Adipose tissue (tissue), 3 donors: Measurements from ENCODE around the gene YY1. TPM values are rescaled to one million over a fixed set of nuclear protein-coding genes. Genes with fewer than 3 reads are reported as not detected.
"Not testable (repeated sequence)": the region's sequence is repeated elsewhere in the genome, so short reads cannot be mapped to it uniquely, and the experiment has no call there.

Experiments
- H3K27ac ChIP-seq: one replicate; pipeline ENCODE4 v1.5.1; 2013; ENCODE audit warnings: low read depth, low read length
- WGBS, 3 donors: extraction: QIAGEN DNeasy Blood & Tissue Kit; methylation state at CpG; one replicate each; pipeline ENCODE4 v1.1.7; 2013; 5-methylcytosine and 5-hydroxymethylcytosine counted together
- polyA plus RNA-seq, 3 donors: library from polyadenylated mRNA; stranded (reverse); fragments of 200-250 nt; gene quantifications; one replicate each; pipeline ENCODE4 v1.2.3, GENCODE V29; 2013
- donor health status: healthy with polysubstance abuse.
- donor health status: Bipolar disorder and iron deficiency.
- donor health status: healthy.

The YY1 gene
- polyA plus RNA-seq, 3 donors, result 11.1 to 24.3 (median 19.0) TPM

DNA sequence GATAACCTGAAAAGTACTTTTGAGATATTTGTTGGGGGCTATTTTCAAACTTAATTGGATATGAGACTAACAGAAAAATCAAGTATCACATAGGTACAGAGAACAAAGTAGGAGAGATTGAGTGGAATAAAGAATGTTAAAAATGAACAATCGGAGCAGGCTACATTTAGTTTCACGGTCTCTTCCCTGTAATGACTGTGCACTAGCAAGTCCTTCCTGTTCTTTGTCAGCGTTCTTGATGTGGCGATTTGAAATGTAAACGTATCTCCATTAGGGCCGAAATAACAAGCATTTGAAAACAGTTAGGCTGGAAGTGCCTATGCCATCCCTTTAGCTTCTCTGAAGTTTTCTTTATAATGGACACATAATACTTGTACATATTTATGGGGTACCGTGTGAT lies 36.3 kb downstream of the YY1 start:
- H3K27ac ChIP-seq, result no peak overlapping the region
- WGBS, 3 donors, result 48 to 65% (median 55%) methylated on average over 7 of the region's 7 CpGs

DNA sequence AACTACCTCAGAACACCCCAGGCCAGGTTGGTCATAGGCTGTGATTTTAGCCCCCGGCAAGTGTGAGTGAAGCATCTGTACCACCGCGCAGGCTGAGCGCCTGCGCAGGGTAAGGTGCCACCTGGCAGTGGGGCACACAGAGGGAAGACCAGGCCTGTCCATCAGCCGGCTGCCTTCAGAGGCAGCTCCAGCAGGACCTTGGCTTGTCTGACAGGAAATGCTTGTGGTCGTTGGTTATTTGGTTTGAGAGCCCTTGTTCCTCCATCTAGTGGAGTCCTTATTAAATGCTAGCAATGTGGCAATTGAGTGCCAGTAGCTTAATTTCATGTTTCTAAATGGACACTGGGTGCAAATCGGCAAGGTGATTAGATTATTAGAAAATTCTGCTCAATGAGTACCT lies 39.8 kb downstream of the YY1 start:
- WGBS, 3 donors, result 47 to 59% (median 58%) methylated on average over 8 of the region's 8 CpGs
- no peak overlapping the region for H3K27ac ChIP-seq

DNA sequence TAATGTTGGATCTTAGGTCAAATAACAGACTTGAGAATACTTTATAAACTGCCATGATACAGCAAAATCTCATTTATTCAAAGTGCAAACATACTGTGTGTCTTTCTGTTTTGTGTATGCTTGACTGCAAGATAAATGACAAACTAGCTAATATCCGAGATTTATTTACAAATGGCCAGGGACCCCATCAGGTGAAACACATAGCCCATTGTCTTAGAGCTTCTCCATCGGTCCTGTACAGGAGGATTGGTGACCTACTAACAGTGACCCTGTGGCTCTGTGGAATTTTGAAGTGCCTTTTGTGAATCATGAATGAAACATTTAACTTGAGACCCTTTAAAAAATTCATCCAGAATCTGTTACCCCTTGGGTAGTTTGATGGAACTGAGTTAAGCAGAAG lies 40.2 kb downstream of the YY1 start:
- no peak overlapping the region for H3K27ac ChIP-seq
- 68 to 81% (median 81%) methylated on average over 2 of the region's 2 CpGs for WGBS, 3 donors

GRCh38 chr14:100279563-100279962 lies 40.6 kb downstream of the YY1 start:
- no peak overlapping the region for H3K27ac ChIP-seq
- WGBS, 3 donors, result 84 to 96% (median 94%) methylated on average over 8 of the region's 8 CpGs

- H3K27ac ChIP-seq, result no peak overlapping the region
- 74 to 81% (median 76%) methylated on average over 11 of the region's 11 CpGs for WGBS, 3 donors
These were observed 42.5 kb downstream of the YY1 start for GRCh38 chr14:100281286-100282082.

DNA sequence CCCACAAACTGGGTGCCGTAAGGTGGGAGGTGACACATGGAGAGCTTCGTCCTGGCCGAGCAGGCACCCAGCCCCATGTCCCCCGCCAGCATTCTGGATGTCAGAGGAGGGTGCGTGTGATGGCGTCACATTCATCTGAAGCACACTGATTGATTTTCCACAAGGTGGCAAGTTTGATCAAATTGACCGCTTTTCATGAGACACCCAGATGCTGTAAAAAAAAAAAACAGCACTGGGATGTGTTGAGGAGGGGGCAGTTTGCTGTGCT lies 43.1 kb downstream of the YY1 start:
- no peak overlapping the region for H3K27ac ChIP-seq
- 92 to 99% (median 93%) methylated on average over 7 of the region's 7 CpGs for WGBS, 3 donors

- H3K27ac ChIP-seq, result no peak overlapping the region
- 90 to 95% (median 92%) methylated on average over 9 of the region's 9 CpGs for WGBS, 3 donors
These were observed 43.9 kb downstream of the YY1 start for GRCh38 chr14:100282766-100283419.

GRCh38 chr14:100283436-100283835 lies 44.5 kb downstream of the YY1 start:
- not testable (repeated sequence) for H3K27ac ChIP-seq
- 91 to 95% (median 93%) methylated on average over 7 to 9 of the region's 9 CpGs for WGBS, 3 donors

DNA sequence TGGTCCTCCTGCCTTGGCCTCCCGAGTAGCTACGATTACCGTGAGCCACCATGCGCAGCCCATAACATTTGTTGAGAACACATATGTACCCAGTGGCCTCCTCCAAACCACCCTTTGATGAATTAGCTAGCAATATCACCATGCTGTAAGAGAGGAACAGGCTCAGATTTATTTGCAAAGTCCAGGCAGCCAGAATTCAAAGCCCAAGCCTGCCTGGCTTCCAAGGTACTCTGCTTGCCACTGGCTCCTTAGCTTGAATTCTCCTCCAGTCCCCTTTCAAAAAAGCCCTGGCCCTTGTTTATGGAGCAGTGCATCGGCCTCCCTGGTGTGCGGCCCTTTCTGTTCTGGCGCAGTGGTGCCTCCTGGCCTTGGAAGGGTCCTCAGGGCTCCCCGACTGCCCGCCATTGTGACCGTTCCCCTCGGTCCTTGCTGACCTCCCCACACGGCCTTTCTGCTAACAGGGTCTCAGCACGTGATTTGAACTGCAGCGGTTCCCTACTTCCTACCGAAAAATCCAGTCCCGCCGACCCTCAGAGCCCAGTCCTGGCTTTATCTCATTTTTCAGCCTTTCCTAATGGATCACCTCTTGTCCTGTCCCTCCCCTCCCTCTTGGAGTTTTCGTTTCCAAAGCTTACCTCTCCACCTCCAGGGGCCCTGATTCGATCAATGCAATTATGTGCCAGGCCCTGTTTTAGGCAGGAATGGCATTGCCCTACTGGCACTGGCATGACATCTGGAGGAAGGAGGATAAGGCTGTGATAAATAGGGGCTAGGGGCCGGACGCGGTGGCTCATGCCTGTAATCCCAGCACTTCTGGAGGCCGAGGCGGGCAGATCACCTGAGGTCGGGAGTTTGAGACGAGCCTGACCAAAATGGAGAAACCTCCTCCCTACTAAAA lies 45.3 kb downstream of the YY1 start:
- 56 to 65% (median 65%) methylated on average over 26 of the region's 26 CpGs for WGBS, 3 donors
- H3K27ac ChIP-seq, result no peak overlapping the region

- 1% methylated on average over 56 to 82 of the region's 82 CpGs for WGBS, 3 donors
- no peak overlapping the region for H3K27ac ChIP-seq
These were observed 46.3 kb downstream of the YY1 start for GRCh38 chr14:100285021-100285912.

- no peak overlapping the region for H3K27ac ChIP-seq
- 35 to 41% (median 36%) methylated on average over 12 to 13 of the region's 13 CpGs for WGBS, 3 donors
These were observed 47.0 kb downstream of the YY1 start for GRCh38 chr14:100285913-100286400.

DNA sequence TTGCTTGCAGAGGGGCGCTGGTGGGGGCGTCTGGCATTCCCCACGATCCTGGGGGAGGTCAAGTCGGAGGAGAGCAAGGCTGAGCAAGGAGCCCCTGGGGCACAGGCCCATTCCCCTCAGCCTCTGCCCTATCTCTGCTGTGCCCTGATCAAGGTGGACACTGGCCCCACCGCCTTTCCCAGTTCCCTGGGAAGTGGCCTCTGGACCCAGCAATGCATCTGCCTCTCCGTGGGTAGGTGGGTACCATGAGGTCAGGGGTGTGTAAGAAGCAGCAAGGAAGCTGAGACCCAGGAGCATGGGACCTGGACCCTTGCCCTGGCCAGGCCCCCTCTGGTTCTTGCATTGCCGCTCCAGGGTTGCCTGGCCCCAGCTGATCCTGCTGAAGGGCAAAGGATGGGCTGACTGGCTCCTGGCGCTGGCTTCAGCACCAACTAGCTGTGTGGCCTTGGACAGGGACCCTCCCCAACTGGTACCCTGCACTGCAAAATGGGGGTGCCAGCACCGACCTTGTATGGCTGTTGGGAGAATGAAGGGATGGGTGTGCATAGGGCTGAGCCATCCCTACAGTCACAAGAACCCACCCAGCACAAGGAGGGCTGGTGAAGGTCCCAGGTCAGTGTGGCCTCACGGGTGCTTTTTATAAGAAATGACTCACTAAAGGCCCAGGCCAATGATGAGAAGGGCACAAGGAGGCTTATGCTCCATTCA lies 47.7 kb downstream of the YY1 start:
- no peak overlapping the region for H3K27ac ChIP-seq
- WGBS, 3 donors, result 77 to 81% (median 77%) methylated on average over 8 to 10 of the region's 10 CpGs

- 74 to 84% (median 80%) methylated on average over 12 of the region's 12 CpGs for WGBS, 3 donors
These were observed 48.5 kb downstream of the YY1 start for GRCh38 chr14:100287202-100287997.

DNA sequence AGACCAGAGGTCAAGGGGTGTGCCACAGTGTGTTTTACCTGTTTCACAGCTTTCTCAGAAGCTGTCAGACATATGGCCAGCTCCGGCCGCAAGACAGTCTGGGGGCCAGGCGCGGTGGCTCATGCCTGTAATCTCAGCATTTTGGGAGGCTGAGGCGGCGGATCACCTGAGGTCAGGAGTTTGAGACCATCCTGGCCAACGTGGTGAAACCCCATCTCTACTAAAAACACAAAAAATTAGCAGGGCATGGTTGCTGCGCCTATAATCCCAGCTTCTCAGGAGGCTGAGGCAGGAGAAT lies 49.0 kb downstream of the YY1 start:
- not testable (repeated sequence) for H3K27ac ChIP-seq
- WGBS, 3 donors, result 85 to 95% (median 94%) methylated on average over 8 of the region's 8 CpGs

More at GRCh38 chr14:100287202-100287997, 48.5 kb downstream of the YY1 start:
- no peak overlapping the region for H3K27ac ChIP-seq

GRCh38 chr14:100288382-100289185 lies 49.6 kb downstream of the YY1 start:
- H3K27ac ChIP-seq, result no peak overlapping the region
- 79 to 83% (median 82%) methylated on average over 12 of the region's 12 CpGs for WGBS, 3 donors

- H3K27ac ChIP-seq, result no peak overlapping the region
- WGBS, 3 donors, result 71 to 84% (median 75%) methylated on average over 9 of the region's 9 CpGs
These were observed 51.1 kb downstream of the YY1 start for GRCh38 chr14:100289916-100290606.
